RKO (cell line): ENCODE data around the gene C1orf210.

Experiments used
- DNase-seq: peaks from one replicate; pipeline ENCODE4 v3.0.0-alpha.2; 2016; ENCODE audit warnings: low spot score

Gene C1orf210

GRCh38 chr1:43312212-43312623, 26.8 kb upstream of the C1orf210 start:
- DNase-seq, result no peak

- DNase-seq, result no peak
Observed at GRCh38 chr1:43311521-43311920, 26.1 kb upstream of the C1orf210 start.

GRCh38 chr1:43309405-43310025, 24.1 kb upstream of the C1orf210 start:
- no peak for DNase-seq

GRCh38 chr1:43308635-43309404, 23.4 kb upstream of the C1orf210 start:
- no peak for DNase-seq

GRCh38 chr1:43307458-43308158, 22.2 kb upstream of the C1orf210 start:
- no peak for DNase-seq

GRCh38 chr1:43306688-43307457, 21.5 kb upstream of the C1orf210 start:
- DNase-seq, result no peak

- DNase-seq, result no peak
Observed at GRCh38 chr1:43305926-43306687, 20.7 kb upstream of the C1orf210 start.

- DNase-seq, result no peak
Observed at GRCh38 chr1:43305461-43305860, 20.1 kb upstream of the C1orf210 start.

GRCh38 chr1:43304771-43305300, 19.5 kb upstream of the C1orf210 start:
- DNase-seq, result no peak

- DNase-seq, result no peak
Observed at GRCh38 chr1:43304314-43304681, 18.9 kb upstream of the C1orf210 start.

- no peak for DNase-seq
Observed at GRCh38 chr1:43303471-43304313, 18.3 kb upstream of the C1orf210 start.

- DNase-seq, result no peak
Observed at GRCh38 chr1:43302721-43303470, 17.5 kb upstream of the C1orf210 start.

- DNase-seq, result no peak
Observed at GRCh38 chr1:43302201-43302600, 16.8 kb upstream of the C1orf210 start.

GRCh38 chr1:43300378-43301094, 15.2 kb upstream of the C1orf210 start, which contains the start of gene TIE1:
TIE1 (plus strand) TSS chr1:43300982; CDS start chr1:43301072, 90 bp downstream.
- no peak for DNase-seq

GRCh38 chr1:43299101-43299500, 13.7 kb upstream of the C1orf210 start:
- DNase-seq, result no peak

GRCh38 chr1:43298055-43298454, 12.7 kb upstream of the C1orf210 start:
- DNase-seq, result no peak

GRCh38 chr1:43296207-43296606, 10.8 kb upstream of the C1orf210 start:
- no peak for DNase-seq

GRCh38 chr1:43294761-43295160, 9.4 kb upstream of the C1orf210 start:
- DNase-seq, result no peak
